SIG-M5 treated with dmso at 0.1 percent for 504 hours (cell line): ENCODE data around the gene ANKRD60.
A peak's percentile ranks its signal among the peaks of the same experiment; 100 is the strongest.

ENCODE experiments used
- DNase-seq: peaks from one replicate; lab custom pipeline; 2025; ENCODE audit not compliant: unreplicated experiment; lab: John Stamatoyannopoulos, UW

ANKRD60 gene

GRCh38 chr20:58196402-58197184 lies 31.9 kb downstream of the ANKRD60 start:
- DNase-seq: no peak

GRCh38 chr20:58195047-58195446 lies 33.4 kb downstream of the ANKRD60 start:
- DNase-seq: no peak

DNA sequence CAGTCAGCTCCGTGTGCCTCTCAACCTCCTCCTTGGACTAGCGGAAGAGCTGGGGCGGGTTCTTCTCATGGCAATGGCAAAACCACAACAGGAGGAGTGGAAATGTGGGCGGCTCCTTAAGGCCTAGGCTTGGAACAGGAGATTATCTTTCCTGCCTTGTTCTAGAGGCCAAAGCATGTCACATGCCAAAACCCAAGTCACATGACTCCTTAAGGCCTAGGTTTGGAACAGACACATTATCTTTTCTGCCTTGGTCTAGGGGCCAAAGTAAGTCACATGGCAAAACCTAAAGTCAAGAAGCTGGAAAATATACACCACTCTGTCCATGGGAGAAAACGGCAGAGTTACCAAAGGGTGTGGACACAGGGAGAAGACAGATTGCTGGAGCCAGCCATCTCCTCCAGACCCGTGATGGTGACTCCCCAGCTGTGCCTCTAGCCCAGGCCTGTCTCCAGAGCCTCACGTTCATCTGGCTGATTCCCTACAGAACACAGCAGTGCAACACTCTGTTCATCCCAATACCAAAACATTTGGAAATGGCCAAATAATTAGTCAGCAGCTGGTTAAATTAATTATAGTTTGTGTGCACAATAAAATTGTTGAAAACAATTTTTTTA lies 34.2 kb downstream of the ANKRD60 start:
- no peak for DNase-seq

- no peak for DNase-seq
Observed at GRCh38 chr20:58192567-58192966, 35.9 kb downstream of the ANKRD60 start.

DNA sequence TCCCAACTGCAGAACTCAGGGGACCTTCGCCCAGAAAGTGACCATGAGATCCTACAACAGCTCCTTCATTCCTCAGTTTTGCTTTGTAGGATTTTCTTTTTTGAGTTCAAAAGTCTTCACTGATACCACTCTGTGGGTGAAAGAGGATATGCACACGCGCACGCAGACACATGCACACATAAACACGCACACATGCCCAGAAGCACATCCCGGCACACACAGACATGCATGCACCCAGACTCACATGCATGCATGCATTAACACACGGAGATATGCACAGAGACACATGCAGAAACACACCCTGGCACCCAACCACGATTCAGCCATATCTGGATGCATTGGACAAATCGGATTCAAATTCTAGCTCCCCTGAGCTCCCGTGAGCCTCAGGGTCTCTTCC lies 36.4 kb downstream of the ANKRD60 start:
- DNase-seq: no peak

GRCh38 chr20:58188527-58188926 lies 39.9 kb downstream of the ANKRD60 start:
- DNase-seq: peak; percentile 17

- DNase-seq: no peak
Observed at GRCh38 chr20:58184984-58185383, 43.5 kb downstream of the ANKRD60 start.

GRCh38 chr20:58184063-58184462 lies 44.4 kb downstream of the ANKRD60 start:
- DNase-seq: no peak

- DNase-seq: no peak
Observed at GRCh38 chr20:58182521-58183140, 45.8 kb downstream of the ANKRD60 start.

- DNase-seq: peak; percentile 62
Observed at GRCh38 chr20:58179432-58180099, 48.9 kb downstream of the ANKRD60 start.

DNA sequence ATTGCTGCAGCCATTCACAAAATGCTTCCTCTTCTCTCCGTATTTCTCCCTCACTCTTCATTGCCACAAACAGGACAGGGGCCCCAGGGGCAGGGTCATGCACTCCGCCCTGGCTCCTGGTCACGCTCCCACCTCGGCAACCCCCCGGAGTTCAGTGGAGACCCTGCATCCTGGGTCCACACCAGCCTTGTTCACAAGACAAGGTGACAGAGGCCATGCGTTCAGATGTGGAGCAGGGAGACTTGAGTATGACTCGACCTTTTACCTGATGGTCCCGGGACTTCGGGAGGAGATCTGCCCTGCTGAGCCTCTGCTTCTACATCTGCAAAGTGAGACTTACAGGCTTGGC lies 49.4 kb downstream of the ANKRD60 start:
- DNase-seq: no peak

DNA sequence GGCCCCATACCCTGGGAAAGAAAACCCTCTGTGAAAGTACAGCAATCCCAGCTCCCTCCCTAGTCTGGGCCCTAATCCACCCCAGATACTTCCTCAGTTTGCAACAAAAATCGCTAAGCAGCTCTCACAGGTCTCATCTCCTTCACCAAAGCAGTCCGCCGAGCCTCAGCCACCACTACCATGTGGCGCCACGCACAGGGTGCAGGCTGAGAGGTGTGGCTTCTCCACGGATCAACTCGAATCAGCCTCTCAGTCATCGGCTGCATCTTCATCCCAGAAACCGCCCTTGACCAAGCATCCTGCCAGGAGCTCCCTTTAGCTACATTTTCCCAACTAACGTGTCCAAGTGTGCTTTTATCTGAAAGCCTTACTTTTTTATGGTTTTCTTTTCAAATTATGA lies 50.7 kb downstream of the ANKRD60 start:
- DNase-seq: no peak

GRCh38 chr20:58175836-58176235 lies 52.6 kb downstream of the ANKRD60 start:
- no peak for DNase-seq

DNA sequence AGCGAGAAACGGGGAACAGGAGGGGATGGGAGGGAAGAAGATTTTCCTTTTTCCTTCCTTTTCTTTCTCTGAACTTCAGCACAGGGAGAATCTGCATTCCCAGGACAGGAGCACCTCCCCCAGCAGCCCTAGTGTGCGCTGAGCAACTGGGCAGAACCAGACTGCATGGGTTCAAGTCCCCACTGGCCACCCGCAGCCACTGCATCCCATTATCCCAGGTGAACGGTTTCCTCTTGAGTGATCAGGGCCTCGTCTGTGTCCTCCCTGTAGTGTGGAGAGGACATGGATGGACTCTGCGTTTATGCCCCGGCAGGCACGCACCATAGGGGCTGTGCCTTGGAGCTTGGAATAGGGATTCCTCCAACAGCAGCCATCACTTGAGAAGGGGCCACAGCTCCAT lies 53.0 kb downstream of the ANKRD60 start:
- no peak for DNase-seq

DNA sequence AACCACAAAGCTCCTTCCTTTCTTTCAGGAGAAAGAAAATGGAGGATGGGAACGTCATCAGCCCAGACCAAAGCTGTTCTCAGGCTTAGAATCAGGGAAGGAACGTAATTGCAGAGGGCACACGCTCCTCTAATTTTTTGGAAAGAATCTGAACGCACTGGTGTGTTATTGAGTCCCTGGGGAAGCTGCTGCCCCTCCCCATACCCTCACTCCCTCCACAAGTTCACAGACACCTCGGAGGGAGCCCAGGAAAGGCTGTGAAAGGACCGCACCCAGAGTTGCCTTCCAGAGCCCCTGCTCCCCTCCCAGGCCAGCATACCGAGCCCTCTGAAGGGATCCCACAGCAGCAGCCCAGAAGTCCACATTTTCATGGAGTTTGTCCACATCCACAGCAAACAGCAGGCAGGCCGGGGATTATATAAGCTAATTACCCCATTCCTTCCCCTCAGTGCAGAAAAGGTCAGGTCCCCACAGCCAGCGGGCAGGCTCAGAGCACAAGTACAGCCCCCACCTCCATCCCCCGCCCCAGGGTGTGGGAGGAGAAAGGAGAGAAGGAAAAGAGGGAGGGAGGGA lies 53.7 kb downstream of the ANKRD60 start:
- DNase-seq: no peak

GRCh38 chr20:58173930-58174707 lies 54.3 kb downstream of the ANKRD60 start:
- DNase-seq: no peak

DNA sequence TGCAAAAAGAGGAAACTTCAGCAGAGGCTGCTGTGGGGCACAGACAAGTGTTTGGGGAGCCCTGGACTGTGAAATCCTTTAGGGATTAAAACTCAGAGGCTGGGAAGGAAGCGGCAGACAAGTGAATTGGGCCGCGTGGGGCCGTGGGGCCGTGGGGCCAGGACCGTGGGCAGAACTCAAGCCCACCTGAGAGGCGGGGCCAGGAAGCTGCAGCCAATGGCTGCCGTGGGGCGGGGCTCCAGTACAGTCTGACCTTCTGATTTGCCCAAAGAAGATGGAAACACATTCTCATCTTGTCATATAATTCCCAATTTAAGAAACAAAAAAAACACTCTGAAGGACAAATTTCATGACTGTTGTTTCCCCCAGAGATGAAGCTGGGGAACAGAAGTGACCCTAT lies 55.4 kb downstream of the ANKRD60 start:
- DNase-seq: no peak

DNA sequence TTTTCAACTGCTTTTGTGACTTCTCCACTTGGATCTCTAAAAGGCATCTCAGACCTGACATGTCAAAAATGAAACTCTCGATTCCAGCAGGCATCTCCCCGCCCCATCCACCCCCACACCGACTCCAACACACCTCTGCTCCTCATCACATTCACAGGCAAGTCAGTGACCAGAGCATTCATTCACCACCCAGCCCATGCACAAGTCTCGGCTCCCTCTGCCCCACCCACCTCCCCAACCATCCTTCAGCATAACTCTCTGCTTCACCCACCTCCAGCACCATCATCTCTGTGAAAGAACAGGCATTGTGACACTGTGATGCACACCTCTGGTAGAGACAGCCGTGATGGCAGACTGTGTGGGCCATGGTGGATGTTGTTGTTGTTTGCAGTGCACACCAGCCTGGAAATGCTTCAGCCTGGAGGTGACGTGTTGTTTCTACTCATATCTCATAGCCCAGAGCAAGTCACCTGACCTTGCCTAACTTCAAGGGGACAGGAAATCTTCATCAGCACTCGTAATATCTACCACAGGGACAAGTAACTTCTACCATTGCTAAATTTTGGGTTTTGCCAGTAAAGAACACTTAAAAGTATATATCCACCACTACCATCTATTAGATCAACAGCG lies 56.5 kb downstream of the ANKRD60 start:
- no peak for DNase-seq

GRCh38 chr20:58169450-58169849 lies 59.0 kb downstream of the ANKRD60 start:
- DNase-seq: no peak

DNA sequence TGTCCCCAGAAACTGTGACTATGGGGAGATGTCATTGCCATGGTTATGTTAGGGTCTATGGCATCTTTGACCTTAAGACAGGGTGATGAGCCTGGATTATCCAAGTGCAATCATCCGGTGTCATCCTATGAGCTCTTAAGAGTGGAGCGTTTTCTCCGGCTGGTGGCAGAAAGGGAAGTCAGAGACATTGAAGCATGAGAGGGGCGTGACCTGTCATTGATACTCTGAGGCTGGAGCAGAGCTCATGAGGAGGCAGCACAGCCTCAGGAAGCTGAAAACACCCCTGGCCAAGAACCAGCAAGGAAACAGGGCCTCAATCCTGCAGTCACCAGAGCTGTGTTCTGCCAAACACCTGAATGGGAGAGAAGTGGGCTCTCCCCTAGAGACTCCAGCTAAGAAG lies 59.6 kb downstream of the ANKRD60 start:
- DNase-seq: no peak
